WTC11 (cell line): ENCODE data around the gene DCP1B. TPM values are rescaled to one million over a fixed set of nuclear protein-coding genes. Genes with fewer than 3 reads are reported as not detected.
A peak's percentile ranks its signal among the peaks of the same experiment; 100 is the strongest.

Source experiments
- ATAC-seq: fragments of 200-7000 bp; cut with Tn5 transposase; 2 replicates; pipeline ENCODE4 v1.10.0; 2021; ENCODE audit warnings: mild to moderate bottlenecking, moderate library complexity
- CTCF ChIA-PET: fragments of 300-600 bp; sonication (Branson Sonifier 250); formaldehyde crosslinking; loops from one replicate; lab custom pipeline; 2021; ENCODE audit warnings: antibody characterized with exemption; lab: Charles Lee
- POLR2A ChIA-PET: fragments of 350-600 bp; sonication (Branson Sonifier 250); formaldehyde crosslinking; loops from one replicate; lab custom pipeline; 2021; ENCODE audit warnings: antibody characterized with exemption; lab: Charles Lee
- DNase-seq: peaks from one replicate; pipeline ENCODE4 v3.0.0; 2021; ENCODE audit warnings: low spot score
- H3K27ac Mint-ChIP-seq: 2 replicates; pipeline ENCODE4 v1.8.0; 2021; ENCODE audit warnings: mixed read lengths
- H3K27me3 Mint-ChIP-seq: 2 replicates; pipeline ENCODE4 v1.8.0; 2021; ENCODE audit warnings: low read depth, mild to moderate bottlenecking, moderate library complexity, mixed read lengths
- H3K36me3 Mint-ChIP-seq: 2 replicates; pipeline ENCODE4 v1.8.0; 2021; ENCODE audit warnings: mixed read lengths
- H3K4me1 Mint-ChIP-seq: 2 replicates; pipeline ENCODE4 v1.8.0; 2022; ENCODE audit warnings: mixed read lengths
- H3K4me3 Mint-ChIP-seq: 2 replicates; pipeline ENCODE4 v1.8.0; 2021; ENCODE audit warnings: mild to moderate bottlenecking, moderate library complexity, mixed read lengths
- H3K9me3 Mint-ChIP-seq: 2 replicates; pipeline ENCODE4 v1.8.0; 2021; ENCODE audit warnings: mixed read lengths
- CBFB ChIP-seq: sonication (generic); formaldehyde crosslinking; IDR thresholded peaks from 2 replicates; pipeline ENCODE4 v1.8.1; 2022; ENCODE audit warnings: mild to moderate bottlenecking, low read depth, missing genetic modification reagents
- ELF4 ChIP-seq: sonication (generic); formaldehyde crosslinking; IDR thresholded peaks from 2 replicates; pipeline ENCODE4 v1.8.1; 2022; ENCODE audit warnings: low read depth, mild to moderate bottlenecking, moderate library complexity, missing genetic modification reagents
- EMX1 ChIP-seq: fragments of 250-450 bp; sonication (Bioruptor Pico); IDR thresholded peaks from 2 replicates; pipeline ENCODE4 v1.8.0; 2021; ENCODE audit warnings: mild to moderate bottlenecking
- ETV6 ChIP-seq: sonication (generic); formaldehyde crosslinking; IDR thresholded peaks from 2 replicates; pipeline ENCODE4 v1.8.1; 2022; ENCODE audit warnings: mild to moderate bottlenecking, missing genetic modification reagents
- FOXK1 ChIP-seq: sonication (generic); formaldehyde crosslinking; IDR thresholded peaks from 2 replicates; pipeline ENCODE4 v1.8.0; 2022; ENCODE audit warnings: mild to moderate bottlenecking, moderate library complexity, missing genetic modification reagents
- FOXP1 ChIP-seq: sonication (generic); formaldehyde crosslinking; IDR thresholded peaks from 2 replicates; pipeline ENCODE4 v1.8.0; 2022; ENCODE audit warnings: missing genetic modification reagents, mild to moderate bottlenecking, moderate library complexity, borderline replicate concordance
- GABPB1 ChIP-seq: sonication (generic); formaldehyde crosslinking; IDR thresholded peaks from 2 replicates; pipeline ENCODE4 v1.8.1; 2023; ENCODE audit warnings: mild to moderate bottlenecking, missing genetic modification reagents
- IRF1 ChIP-seq: sonication (generic); formaldehyde crosslinking; IDR thresholded peaks from 2 replicates; pipeline ENCODE4 v1.8.0; 2023; ENCODE audit warnings: missing genetic modification reagents
- MAX ChIP-seq: sonication (generic); formaldehyde crosslinking; IDR thresholded peaks from 2 replicates; pipeline ENCODE4 v1.8.0; 2022; ENCODE audit warnings: mild to moderate bottlenecking, missing genetic modification reagents
- NR2C2 ChIP-seq: sonication (generic); formaldehyde crosslinking; IDR thresholded peaks from 2 replicates; pipeline ENCODE4 v1.8.0; 2022; ENCODE audit warnings: mild to moderate bottlenecking, missing genetic modification reagents
- NR3C1 ChIP-seq: sonication (generic); formaldehyde crosslinking; conservative IDR thresholded peaks from 2 replicates; pipeline ENCODE4 v1.8.1; 2023; ENCODE audit warnings: low read depth, mild to moderate bottlenecking, missing genetic modification reagents
- SP1 ChIP-seq: sonication (generic); formaldehyde crosslinking; conservative IDR thresholded peaks from 2 replicates; pipeline ENCODE4 v1.8.1; 2022; ENCODE audit warnings: missing genetic modification reagents
- TEAD4 ChIP-seq: sonication (generic); formaldehyde crosslinking; IDR thresholded peaks from 2 replicates; pipeline ENCODE4 v1.8.0; 2022; ENCODE audit warnings: mild to moderate bottlenecking, missing genetic modification reagents
- TP53 ChIP-seq: sonication (generic); formaldehyde crosslinking; IDR thresholded peaks from 2 replicates; pipeline ENCODE4 v1.8.1; 2023; ENCODE audit warnings: mild to moderate bottlenecking, missing genetic modification reagents
- ZNF138 ChIP-seq: sonication (generic); formaldehyde crosslinking; conservative IDR thresholded peaks from 2 replicates; pipeline ENCODE4 v1.8.1; 2022; ENCODE audit warnings: mild to moderate bottlenecking, moderate library complexity, missing genetic modification reagents
- ZNF219 ChIP-seq: sonication (generic); formaldehyde crosslinking; IDR thresholded peaks from 2 replicates; pipeline ENCODE4 v1.8.0; 2023; ENCODE audit warnings: missing genetic modification reagents, mild to moderate bottlenecking, borderline replicate concordance
- ZNF232 ChIP-seq: sonication (generic); formaldehyde crosslinking; IDR thresholded peaks from 2 replicates; pipeline ENCODE4 v1.8.0; 2022; ENCODE audit warnings: mild to moderate bottlenecking, missing genetic modification reagents
- ZNF425 ChIP-seq: fragments of 250-450 bp; sonication (Bioruptor Pico); conservative IDR thresholded peaks from 2 replicates; pipeline ENCODE4 v1.9.0; 2021; ENCODE audit warnings: mild to moderate bottlenecking
- total RNA-seq: library from RNA; stranded (reverse); gene quantifications from 3 replicates; pipeline ENCODE4 v1.2.3, GENCODE V29; 2021
- TF ChIP-seq, protein P1 (sequence below): sonication (generic); formaldehyde crosslinking; IDR thresholded peaks from 2 replicates; pipeline ENCODE4 v1.8.0; 2022; ENCODE audit warnings: mild to moderate bottlenecking, missing genetic modification reagents
- TF ChIP-seq, protein P2 (sequence below): fragments of 200-600 bp; IDR thresholded peaks from 2 replicates; pipeline ENCODE4 v1.8.0; 2022; ENCODE audit warnings: antibody characterized with exemption
- TF ChIP-seq, protein P3 (sequence below): sonication (generic); formaldehyde crosslinking; IDR thresholded peaks from 2 replicates; pipeline ENCODE4 v1.8.0; 2022; ENCODE audit warnings: mild to moderate bottlenecking, missing genetic modification reagents
- TF ChIP-seq, protein P4 (sequence below): sonication (generic); formaldehyde crosslinking; IDR thresholded peaks from 2 replicates; pipeline ENCODE4 v1.8.0; 2023; ENCODE audit warnings: mild to moderate bottlenecking, missing genetic modification reagents
- TF ChIP-seq, protein P5 (sequence below): sonication (generic); formaldehyde crosslinking; IDR thresholded peaks from 2 replicates; pipeline ENCODE4 v1.8.1; 2022; ENCODE audit warnings: mild to moderate bottlenecking, missing genetic modification reagents, moderate library complexity, borderline replicate concordance

Gene DCP1B
- total RNA-seq, 1 experiment from 2014 or later = 25.1 TPM

GRCh38 chr12:2034633-2035430 is 30.6 kb upstream of the DCP1B start:
- ATAC-seq (peak; percentile 93), DNase-seq (peak; percentile 88)
- H3K36me3 Mint-ChIP-seq = no peaks in the 10 kb centered on the region
- CTCF ChIA-PET = interaction anchor here (0.6 to 2.7 kb wide), 12 partner anchors 12 to 249 kb away, joined by 3 to 21 read pairs (median 4); partner anchors contain the start of gene CACNA1C
- H3K4me3 Mint-ChIP-seq = peak overlapping the region; percentile 52
- H3K27ac Mint-ChIP-seq = no peak overlapping the region
- H3K27me3 Mint-ChIP-seq = peaks cover 40% of the 10 kb centered on the region
- no peaks in the 10 kb centered on the region for H3K9me3 Mint-ChIP-seq
- POLR2A ChIA-PET = no interaction called here
- peaks cover 14% of the 10 kb centered on the region for H3K4me1 Mint-ChIP-seq
- TF ChIP-seq ZNF138 = 0 out of 2 replicates have a peak, but pooled peaks have one; percentile 56
- 0 out of 2 replicates have a peak, but pooled peaks have one; percentile 24 for TF ChIP-seq IRF1
- TF ChIP-seq, protein P1, sequence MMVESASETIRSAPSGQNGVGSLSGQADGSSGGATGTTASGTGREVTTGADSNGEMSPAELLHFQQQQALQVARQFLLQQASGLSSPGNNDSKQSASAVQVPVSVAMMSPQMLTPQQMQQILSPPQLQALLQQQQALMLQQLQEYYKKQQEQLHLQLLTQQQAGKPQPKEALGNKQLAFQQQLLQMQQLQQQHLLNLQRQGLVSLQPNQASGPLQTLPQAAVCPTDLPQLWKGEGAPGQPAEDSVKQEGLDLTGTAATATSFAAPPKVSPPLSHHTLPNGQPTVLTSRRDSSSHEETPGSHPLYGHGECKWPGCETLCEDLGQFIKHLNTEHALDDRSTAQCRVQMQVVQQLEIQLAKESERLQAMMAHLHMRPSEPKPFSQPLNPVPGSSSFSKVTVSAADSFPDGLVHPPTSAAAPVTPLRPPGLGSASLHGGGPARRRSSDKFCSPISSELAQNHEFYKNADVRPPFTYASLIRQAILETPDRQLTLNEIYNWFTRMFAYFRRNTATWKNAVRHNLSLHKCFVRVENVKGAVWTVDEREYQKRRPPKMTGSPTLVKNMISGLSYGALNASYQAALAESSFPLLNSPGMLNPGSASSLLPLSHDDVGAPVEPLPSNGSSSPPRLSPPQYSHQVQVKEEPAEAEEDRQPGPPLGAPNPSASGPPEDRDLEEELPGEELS (CRISPR knock-in tag) = 0 out of 2 replicates have a peak, but pooled peaks have one; percentile 49
- peak; percentile 93; the same call in 1 of the 2 replicates for TF ChIP-seq MAX (CRISPR knock-in tag)
- TF ChIP-seq ZNF425 = no peak
- TF ChIP-seq SP1 (CRISPR knock-in tag) = peak; percentile 92
- TF ChIP-seq, protein P2, sequence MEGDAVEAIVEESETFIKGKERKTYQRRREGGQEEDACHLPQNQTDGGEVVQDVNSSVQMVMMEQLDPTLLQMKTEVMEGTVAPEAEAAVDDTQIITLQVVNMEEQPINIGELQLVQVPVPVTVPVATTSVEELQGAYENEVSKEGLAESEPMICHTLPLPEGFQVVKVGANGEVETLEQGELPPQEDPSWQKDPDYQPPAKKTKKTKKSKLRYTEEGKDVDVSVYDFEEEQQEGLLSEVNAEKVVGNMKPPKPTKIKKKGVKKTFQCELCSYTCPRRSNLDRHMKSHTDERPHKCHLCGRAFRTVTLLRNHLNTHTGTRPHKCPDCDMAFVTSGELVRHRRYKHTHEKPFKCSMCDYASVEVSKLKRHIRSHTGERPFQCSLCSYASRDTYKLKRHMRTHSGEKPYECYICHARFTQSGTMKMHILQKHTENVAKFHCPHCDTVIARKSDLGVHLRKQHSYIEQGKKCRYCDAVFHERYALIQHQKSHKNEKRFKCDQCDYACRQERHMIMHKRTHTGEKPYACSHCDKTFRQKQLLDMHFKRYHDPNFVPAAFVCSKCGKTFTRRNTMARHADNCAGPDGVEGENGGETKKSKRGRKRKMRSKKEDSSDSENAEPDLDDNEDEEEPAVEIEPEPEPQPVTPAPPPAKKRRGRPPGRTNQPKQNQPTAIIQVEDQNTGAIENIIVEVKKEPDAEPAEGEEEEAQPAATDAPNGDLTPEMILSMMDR = peak; percentile 86
- TF ChIP-seq ETV6 (CRISPR knock-in tag) = peak; percentile 74
- peak; percentile 21; the same call in 1 of the 2 replicates for TF ChIP-seq GABPB1 (CRISPR knock-in tag)
- peak; percentile 70; the same call in 1 of the 2 replicates for TF ChIP-seq CBFB (CRISPR knock-in tag)
- TF ChIP-seq, protein P3, sequence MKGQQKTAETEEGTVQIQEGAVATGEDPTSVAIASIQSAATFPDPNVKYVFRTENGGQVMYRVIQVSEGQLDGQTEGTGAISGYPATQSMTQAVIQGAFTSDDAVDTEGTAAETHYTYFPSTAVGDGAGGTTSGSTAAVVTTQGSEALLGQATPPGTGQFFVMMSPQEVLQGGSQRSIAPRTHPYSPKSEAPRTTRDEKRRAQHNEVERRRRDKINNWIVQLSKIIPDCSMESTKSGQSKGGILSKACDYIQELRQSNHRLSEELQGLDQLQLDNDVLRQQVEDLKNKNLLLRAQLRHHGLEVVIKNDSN (CRISPR knock-in tag) = peak; percentile 42; the same call in 1 of the 2 replicates
- TF ChIP-seq ELF4 (CRISPR knock-in tag) = no peak
- TF ChIP-seq, protein P4, sequence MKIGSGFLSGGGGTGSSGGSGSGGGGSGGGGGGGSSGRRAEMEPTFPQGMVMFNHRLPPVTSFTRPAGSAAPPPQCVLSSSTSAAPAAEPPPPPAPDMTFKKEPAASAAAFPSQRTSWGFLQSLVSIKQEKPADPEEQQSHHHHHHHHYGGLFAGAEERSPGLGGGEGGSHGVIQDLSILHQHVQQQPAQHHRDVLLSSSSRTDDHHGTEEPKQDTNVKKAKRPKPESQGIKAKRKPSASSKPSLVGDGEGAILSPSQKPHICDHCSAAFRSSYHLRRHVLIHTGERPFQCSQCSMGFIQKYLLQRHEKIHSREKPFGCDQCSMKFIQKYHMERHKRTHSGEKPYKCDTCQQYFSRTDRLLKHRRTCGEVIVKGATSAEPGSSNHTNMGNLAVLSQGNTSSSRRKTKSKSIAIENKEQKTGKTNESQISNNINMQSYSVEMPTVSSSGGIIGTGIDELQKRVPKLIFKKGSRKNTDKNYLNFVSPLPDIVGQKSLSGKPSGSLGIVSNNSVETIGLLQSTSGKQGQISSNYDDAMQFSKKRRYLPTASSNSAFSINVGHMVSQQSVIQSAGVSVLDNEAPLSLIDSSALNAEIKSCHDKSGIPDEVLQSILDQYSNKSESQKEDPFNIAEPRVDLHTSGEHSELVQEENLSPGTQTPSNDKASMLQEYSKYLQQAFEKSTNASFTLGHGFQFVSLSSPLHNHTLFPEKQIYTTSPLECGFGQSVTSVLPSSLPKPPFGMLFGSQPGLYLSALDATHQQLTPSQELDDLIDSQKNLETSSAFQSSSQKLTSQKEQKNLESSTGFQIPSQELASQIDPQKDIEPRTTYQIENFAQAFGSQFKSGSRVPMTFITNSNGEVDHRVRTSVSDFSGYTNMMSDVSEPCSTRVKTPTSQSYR (CRISPR knock-in tag) = no peak
- TF ChIP-seq, protein P5, sequence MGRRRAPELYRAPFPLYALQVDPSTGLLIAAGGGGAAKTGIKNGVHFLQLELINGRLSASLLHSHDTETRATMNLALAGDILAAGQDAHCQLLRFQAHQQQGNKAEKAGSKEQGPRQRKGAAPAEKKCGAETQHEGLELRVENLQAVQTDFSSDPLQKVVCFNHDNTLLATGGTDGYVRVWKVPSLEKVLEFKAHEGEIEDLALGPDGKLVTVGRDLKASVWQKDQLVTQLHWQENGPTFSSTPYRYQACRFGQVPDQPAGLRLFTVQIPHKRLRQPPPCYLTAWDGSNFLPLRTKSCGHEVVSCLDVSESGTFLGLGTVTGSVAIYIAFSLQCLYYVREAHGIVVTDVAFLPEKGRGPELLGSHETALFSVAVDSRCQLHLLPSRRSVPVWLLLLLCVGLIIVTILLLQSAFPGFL = no peak
- 0 out of 2 replicates have a peak, but pooled peaks have one; percentile 27 for TF ChIP-seq NR3C1 (CRISPR knock-in tag)
- TF ChIP-seq FOXP1 (CRISPR knock-in tag) = peak; percentile 81; the same call in 1 of the 2 replicates
- TF ChIP-seq FOXK1 = peak; percentile 69; the same call in 1 of the 2 replicates
- 0 out of 2 replicates have a peak, but pooled peaks have one; percentile 41 for TF ChIP-seq TP53
- TF ChIP-seq EMX1 (CRISPR knock-in tag) = peak; percentile 34; the same call in 1 of the 2 replicates
- TF ChIP-seq ZNF219 (CRISPR knock-in tag) = no peak
- no peak for TF ChIP-seq TEAD4 (CRISPR knock-in tag)
- 0 out of 2 replicates have a peak, but pooled peaks have one; percentile 38 for TF ChIP-seq ZNF232
- no peak for TF ChIP-seq NR2C2 (CRISPR knock-in tag)
